ENCODE data around the gene PDE4B. TPM values are rescaled to one million over a fixed set of nuclear protein-coding genes. Genes with fewer than 3 reads are reported as not detected.

Gene PDE4B
- polyA plus RNA-seq, 3 donors from 2014 or later: 7.4 to 25.1 (median 18.9) TPM

GRCh38 chr1:66302184-66302742 lies 509.6 kb downstream of the PDE4B start:
- Mint-ChIP-seq H3K36me3 (no peaks in the 10 kb centered on the region), H3K27me3 (ENCODE audit: low read depth in 3 of 3) (peaks cover 0 to 2% (median 0%) of the 10 kb centered on the region in 3 donors), H3K9me3 (no peaks in the 10 kb centered on the region), H3K27ac (peak overlapping the region in 5 of 6 donors; percentile 29 to 92 (median 70)), H3K4me3 (peak overlapping the region; percentile 18 to 67 (median 41)), H3K4me1 (peaks cover 15 to 34% of the 10 kb centered on the region in 2 donors)
- DNase-seq: no peak

- Mint-ChIP-seq H3K4me3 (peak overlapping the region; percentile 18 to 67 (median 41)), H3K27ac (peak overlapping the region in 4 of 6 donors; percentile 46 to 92 (median 76))
- peak; percentile 43 to 63 (median 60) for DNase-seq
These were observed 510.1 kb downstream of the PDE4B start for GRCh38 chr1:66302815-66303214.

GRCh38 chr1:66303646-66304045 lies 511.0 kb downstream of the PDE4B start:
- peaks cover 0 to 2% (median 0%) of the 10 kb centered on the region in 3 donors for H3K27me3 Mint-ChIP-seq (ENCODE audit: low read depth in 3 of 3)
- no peak overlapping the region for H3K4me3 Mint-ChIP-seq
- H3K4me1 Mint-ChIP-seq: peaks cover 15 to 34% of the 10 kb centered on the region in 2 donors
- H3K9me3 Mint-ChIP-seq: no peaks in the 10 kb centered on the region
- peak overlapping the region in 1 of 6 donors; percentile 60 for H3K27ac Mint-ChIP-seq
- no peak for DNase-seq
- H3K36me3 Mint-ChIP-seq: no peaks in the 10 kb centered on the region

More at GRCh38 chr1:66302815-66303214, 510.1 kb downstream of the PDE4B start:
- Mint-ChIP-seq H3K4me1 (peaks cover 15 to 34% of the 10 kb centered on the region in 2 donors), H3K36me3 (no peaks in the 10 kb centered on the region), H3K27me3 (ENCODE audit: low read depth in 3 of 3) (peaks cover 0 to 2% (median 0%) of the 10 kb centered on the region in 3 donors), H3K9me3 (no peaks in the 10 kb centered on the region)

- no peak for DNase-seq
- Mint-ChIP-seq H3K4me1 (peaks cover 15 to 34% of the 10 kb centered on the region in 2 donors), H3K36me3 (no peaks in the 10 kb centered on the region), H3K4me3 (no peak overlapping the region), H3K27ac (peak overlapping the region in 1 of 6 donors; percentile 46), H3K27me3 (ENCODE audit: low read depth in 3 of 3) (peaks cover 0 to 2% (median 0%) of the 10 kb centered on the region in 3 donors), H3K9me3 (no peaks in the 10 kb centered on the region)
These were observed 511.4 kb downstream of the PDE4B start for GRCh38 chr1:66304128-66304527.

GRCh38 chr1:66305927-66306326 lies 513.2 kb downstream of the PDE4B start:
- peaks cover 0 to 2% (median 0%) of the 10 kb centered on the region in 3 donors for H3K27me3 Mint-ChIP-seq (ENCODE audit: low read depth in 3 of 3)
- H3K27ac Mint-ChIP-seq: no peak overlapping the region
- H3K4me1 Mint-ChIP-seq: peaks cover 15 to 29% of the 10 kb centered on the region in 2 donors
- DNase-seq: no peak
- no peaks in the 10 kb centered on the region for H3K36me3 Mint-ChIP-seq
- no peak overlapping the region for H3K4me3 Mint-ChIP-seq
- no peaks in the 10 kb centered on the region for H3K9me3 Mint-ChIP-seq

GRCh38 chr1:66309006-66309741 lies 516.5 kb downstream of the PDE4B start:
- Mint-ChIP-seq H3K4me1 (no peaks in the 10 kb centered on the region), H3K4me3 (no peak overlapping the region)

GRCh38 chr1:66311092-66311491 lies 518.4 kb downstream of the PDE4B start:
- H3K27me3 Mint-ChIP-seq (ENCODE audit: low read depth in 3 of 3): no peaks in the 10 kb centered on the region
- no peak overlapping the region for H3K27ac Mint-ChIP-seq
- no peaks in the 10 kb centered on the region for H3K9me3 Mint-ChIP-seq
- H3K36me3 Mint-ChIP-seq: no peaks in the 10 kb centered on the region
- peaks cover 0 to 3% of the 10 kb centered on the region in 2 donors for H3K4me1 Mint-ChIP-seq
- H3K4me3 Mint-ChIP-seq: no peak overlapping the region
- no peak for DNase-seq

More at GRCh38 chr1:66309006-66309741, 516.5 kb downstream of the PDE4B start:
- Mint-ChIP-seq H3K36me3 (no peaks in the 10 kb centered on the region), H3K9me3 (no peaks in the 10 kb centered on the region), H3K27me3 (ENCODE audit: low read depth in 3 of 3) (no peaks in the 10 kb centered on the region), H3K27ac (no peak overlapping the region)
- DNase-seq: no peak

- no peak overlapping the region for H3K4me3 Mint-ChIP-seq
These were observed 518.9 kb downstream of the PDE4B start for GRCh38 chr1:66311628-66312027.

GRCh38 chr1:66312271-66312990 lies 519.7 kb downstream of the PDE4B start:
- Mint-ChIP-seq H3K4me3 (no peak overlapping the region), H3K9me3 (no peaks in the 10 kb centered on the region), H3K27me3 (ENCODE audit: low read depth in 3 of 3) (peaks cover 0 to 2% (median 1%) of the 10 kb centered on the region in 3 donors)

More at GRCh38 chr1:66311628-66312027, 518.9 kb downstream of the PDE4B start:
- peaks cover 2 to 9% of the 10 kb centered on the region in 2 donors for H3K4me1 Mint-ChIP-seq
- H3K27me3 Mint-ChIP-seq (ENCODE audit: low read depth in 3 of 3): no peaks in the 10 kb centered on the region
- no peaks in the 10 kb centered on the region for H3K9me3 Mint-ChIP-seq
- no peak for DNase-seq
- H3K36me3 Mint-ChIP-seq: no peaks in the 10 kb centered on the region
- no peak overlapping the region for H3K27ac Mint-ChIP-seq

GRCh38 chr1:66313429-66313828 lies 520.7 kb downstream of the PDE4B start:
- no peak overlapping the region for H3K4me3 Mint-ChIP-seq
- DNase-seq: no peak
- H3K27ac Mint-ChIP-seq: no peak overlapping the region
- peaks cover 6 to 14% of the 10 kb centered on the region in 2 donors for H3K4me1 Mint-ChIP-seq
- H3K9me3 Mint-ChIP-seq: no peaks in the 10 kb centered on the region
- H3K36me3 Mint-ChIP-seq: no peaks in the 10 kb centered on the region
- peaks cover 0 to 2% (median 1%) of the 10 kb centered on the region in 3 donors for H3K27me3 Mint-ChIP-seq (ENCODE audit: low read depth in 3 of 3)

More at GRCh38 chr1:66312271-66312990, 519.7 kb downstream of the PDE4B start:
- Mint-ChIP-seq H3K27ac (no peak overlapping the region), H3K4me1 (peaks cover 6 to 14% of the 10 kb centered on the region in 2 donors), H3K36me3 (no peaks in the 10 kb centered on the region)
- DNase-seq: no peak

- H3K27ac Mint-ChIP-seq: no peak overlapping the region
- H3K4me3 Mint-ChIP-seq: no peak overlapping the region
- H3K27me3 Mint-ChIP-seq (ENCODE audit: low read depth in 3 of 3): peaks cover 0 to 3% (median 2%) of the 10 kb centered on the region in 3 donors
- H3K4me1 Mint-ChIP-seq: peaks cover 6 to 14% of the 10 kb centered on the region in 2 donors
- H3K36me3 Mint-ChIP-seq: no peaks in the 10 kb centered on the region
- DNase-seq: no peak
- peaks cover 0 to 2% (median 0%) of the 10 kb centered on the region in 6 donors for H3K9me3 Mint-ChIP-seq
These were observed 523.0 kb downstream of the PDE4B start for GRCh38 chr1:66315671-66316070.

GRCh38 chr1:66316464-66317247 lies 524.0 kb downstream of the PDE4B start:
- no peaks in the 10 kb centered on the region for H3K36me3 Mint-ChIP-seq
- H3K4me1 Mint-ChIP-seq: peaks cover 6 to 14% of the 10 kb centered on the region in 2 donors
- peak overlapping the region in 1 of 6 donors; percentile 5 for H3K27ac Mint-ChIP-seq
- H3K9me3 Mint-ChIP-seq: peaks cover 0 to 2% (median 0%) of the 10 kb centered on the region in 6 donors
- peaks cover 0 to 3% (median 2%) of the 10 kb centered on the region in 3 donors for H3K27me3 Mint-ChIP-seq (ENCODE audit: low read depth in 3 of 3)
- DNase-seq: no peak
- H3K4me3 Mint-ChIP-seq: no peak overlapping the region

GRCh38 chr1:66317248-66317515 lies 524.5 kb downstream of the PDE4B start:
- Mint-ChIP-seq H3K27me3 (ENCODE audit: low read depth in 3 of 3) (peaks cover 0 to 3% (median 2%) of the 10 kb centered on the region in 3 donors), H3K36me3 (no peaks in the 10 kb centered on the region), H3K4me3 (no peak overlapping the region)

More at GRCh38 chr1:66317248-66317515, 524.5 kb downstream of the PDE4B start:
- peaks cover 6 to 14% of the 10 kb centered on the region in 2 donors for H3K4me1 Mint-ChIP-seq
- peaks cover 0 to 2% (median 0%) of the 10 kb centered on the region in 6 donors for H3K9me3 Mint-ChIP-seq
- H3K27ac Mint-ChIP-seq: peak overlapping the region in 1 of 6 donors; percentile 5
- DNase-seq: no peak

Measured in immature natural killer cell (primary cell).